ENCODE data around the gene PKN1.

DNA sequence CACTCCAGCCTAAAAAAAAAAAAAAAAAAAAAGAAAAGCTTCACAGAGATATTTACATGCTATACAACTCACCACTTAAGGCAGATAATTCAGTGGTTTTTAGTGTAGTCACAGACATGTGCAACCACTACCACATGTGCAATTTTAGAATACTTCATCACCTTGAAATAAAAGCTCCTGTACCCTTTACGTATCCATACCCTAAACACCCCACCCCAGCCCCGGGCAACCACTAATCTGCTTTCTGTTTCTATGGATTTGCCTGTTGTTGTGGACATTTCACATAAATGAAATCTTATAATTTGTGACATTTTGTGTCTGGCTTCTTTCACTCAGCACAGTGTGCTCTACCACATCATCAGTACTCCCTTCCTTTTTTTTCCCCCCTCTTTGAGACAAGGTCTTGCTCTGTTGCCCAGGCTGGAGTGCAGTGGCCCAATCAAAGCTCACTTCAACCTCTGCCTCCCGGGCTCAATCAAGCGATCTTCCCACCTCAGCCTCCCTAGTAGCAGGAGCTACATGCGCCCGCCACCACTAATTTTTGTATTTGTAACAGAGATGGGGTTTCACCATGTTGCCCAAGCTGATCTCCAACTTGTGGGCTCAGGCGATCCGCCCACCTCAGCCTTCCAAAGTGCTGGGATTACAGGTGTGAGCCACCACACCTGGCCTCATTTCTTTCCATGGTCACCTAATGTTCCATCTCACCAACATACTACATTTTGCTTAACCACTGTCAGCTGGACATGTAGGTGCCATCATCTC lies 18.0 kb upstream of the PKN1 start:
- TF ChIP-seq, protein P1, sequence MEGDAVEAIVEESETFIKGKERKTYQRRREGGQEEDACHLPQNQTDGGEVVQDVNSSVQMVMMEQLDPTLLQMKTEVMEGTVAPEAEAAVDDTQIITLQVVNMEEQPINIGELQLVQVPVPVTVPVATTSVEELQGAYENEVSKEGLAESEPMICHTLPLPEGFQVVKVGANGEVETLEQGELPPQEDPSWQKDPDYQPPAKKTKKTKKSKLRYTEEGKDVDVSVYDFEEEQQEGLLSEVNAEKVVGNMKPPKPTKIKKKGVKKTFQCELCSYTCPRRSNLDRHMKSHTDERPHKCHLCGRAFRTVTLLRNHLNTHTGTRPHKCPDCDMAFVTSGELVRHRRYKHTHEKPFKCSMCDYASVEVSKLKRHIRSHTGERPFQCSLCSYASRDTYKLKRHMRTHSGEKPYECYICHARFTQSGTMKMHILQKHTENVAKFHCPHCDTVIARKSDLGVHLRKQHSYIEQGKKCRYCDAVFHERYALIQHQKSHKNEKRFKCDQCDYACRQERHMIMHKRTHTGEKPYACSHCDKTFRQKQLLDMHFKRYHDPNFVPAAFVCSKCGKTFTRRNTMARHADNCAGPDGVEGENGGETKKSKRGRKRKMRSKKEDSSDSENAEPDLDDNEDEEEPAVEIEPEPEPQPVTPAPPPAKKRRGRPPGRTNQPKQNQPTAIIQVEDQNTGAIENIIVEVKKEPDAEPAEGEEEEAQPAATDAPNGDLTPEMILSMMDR (IDR thresholded peaks at IDR 0.05; ENCODE audit: low read depth, low read length), result no peak
- TF ChIP-seq EZH2phosphoT487 (IDR thresholded peaks at IDR 0.05; ENCODE audit: low read depth), result no peak
